ENCODE data around the gene CMYA5.

The CMYA5 gene

DNA sequence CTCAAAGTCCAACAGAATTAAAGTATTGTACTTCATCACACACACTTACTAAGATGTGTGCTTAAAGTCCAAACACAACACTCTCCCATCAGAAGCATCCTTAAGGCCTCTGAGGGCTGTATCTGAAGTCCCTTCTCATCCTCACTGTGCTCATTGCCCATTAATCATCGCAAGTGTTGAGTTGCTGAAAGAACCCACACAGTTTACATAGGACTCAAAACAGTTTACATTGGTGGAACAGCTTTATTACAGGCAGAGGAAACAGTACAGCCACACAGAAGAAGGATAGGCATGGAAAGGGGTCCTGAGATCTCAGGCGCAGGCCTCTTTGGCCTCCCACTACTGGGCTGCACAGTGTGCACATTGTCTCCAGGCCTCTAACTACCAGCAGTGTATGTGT is 113.4 kb downstream of the CMYA5 start:
- Histone ChIP-seq H3K36me3 (replicated peaks) (no peaks in the 10 kb centered on the region), H3K4me3 (no peak overlapping the region), H3K4me1 (no peaks in the 10 kb centered on the region), H3K9me3 (no peaks in the 10 kb centered on the region), H3K27me3 (ENCODE audit: low read depth) (no peaks in the 10 kb centered on the region)
- in situ Hi-C loops (cut with MboI; ENCODE audit: low sequenced_read_pairs): no loop called here
- DNase-seq (ENCODE audit: low spot score in 2 of 2): no peak

DNA sequence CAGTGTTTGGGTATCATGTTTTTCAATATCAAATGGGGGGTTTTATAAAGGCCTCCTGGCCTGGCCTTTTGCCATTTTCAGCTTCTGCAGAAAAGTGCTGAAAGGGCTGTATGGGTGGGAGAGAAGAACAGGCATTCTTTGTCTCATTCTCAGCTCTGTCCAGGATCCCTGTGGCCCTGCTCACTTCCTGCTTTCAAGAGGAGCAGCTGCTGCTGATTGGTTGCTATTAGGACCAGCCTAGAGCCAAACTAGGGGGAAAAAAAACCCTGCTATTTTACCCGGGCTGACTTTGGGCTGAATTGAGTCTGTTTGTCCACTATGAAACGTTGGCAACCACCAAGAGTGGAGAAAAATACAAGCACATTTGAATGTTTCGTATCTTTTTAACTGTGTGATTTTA is 117.1 kb downstream of the CMYA5 start:
- DNase-seq (ENCODE audit: low spot score in 2 of 2): no peak
- no peaks in the 10 kb centered on the region for H3K27me3 ChIP-seq (ENCODE audit: low read depth)
- no peaks in the 10 kb centered on the region for H3K4me1 ChIP-seq
- in situ Hi-C loops (cut with MboI; ENCODE audit: low sequenced_read_pairs): no loop called here
- H3K4me3 ChIP-seq: no peak overlapping the region
- H3K36me3 ChIP-seq (replicated peaks): no peaks in the 10 kb centered on the region
- no peaks in the 10 kb centered on the region for H3K9me3 ChIP-seq

GRCh38 chr5:79809743-79810142 is 120.1 kb downstream of the CMYA5 start:
- in situ Hi-C loops (cut with MboI; ENCODE audit: low sequenced_read_pairs): no loop called here
- Histone ChIP-seq H3K4me1 (no peaks in the 10 kb centered on the region), H3K4me3 (no peak overlapping the region), H3K9me3 (no peaks in the 10 kb centered on the region), H3K36me3 (replicated peaks) (no peaks in the 10 kb centered on the region), H3K27me3 (ENCODE audit: low read depth) (no peaks in the 10 kb centered on the region; the same call in 1 of the 2 replicates)
- no peak for DNase-seq (ENCODE audit: low spot score in 2 of 2)

DNA sequence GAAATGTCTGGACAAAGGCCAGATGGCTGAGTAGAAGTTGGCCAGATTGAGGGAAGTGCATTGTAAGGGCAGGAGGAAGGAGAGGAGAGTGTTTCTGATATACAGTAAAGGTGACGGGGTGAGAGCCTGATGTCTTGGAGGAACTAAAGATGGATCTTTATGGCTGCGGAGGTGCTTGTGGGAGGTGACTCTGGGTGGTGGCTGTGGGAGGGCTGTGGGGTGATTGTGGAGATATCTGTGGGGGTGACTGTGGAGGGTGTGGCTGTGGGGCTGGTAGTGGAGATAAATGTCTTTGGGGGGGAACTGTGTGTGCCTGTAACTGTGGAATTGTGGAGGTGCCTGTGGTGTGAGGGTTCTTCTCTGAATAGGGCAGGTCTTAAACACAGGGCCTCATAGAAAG is 121.4 kb downstream of the CMYA5 start:
- H3K27me3 ChIP-seq (ENCODE audit: low read depth): no peaks in the 10 kb centered on the region; the same call in 1 of the 2 replicates
- H3K36me3 ChIP-seq (replicated peaks): no peaks in the 10 kb centered on the region
- H3K4me3 ChIP-seq: no peak overlapping the region
- no peak for DNase-seq (ENCODE audit: low spot score in 2 of 2)
- peaks cover 4% of the 10 kb centered on the region; the same call in 1 of the 2 replicates for H3K4me1 ChIP-seq
- no peaks in the 10 kb centered on the region for H3K9me3 ChIP-seq
- in situ Hi-C loops (cut with MboI; ENCODE audit: low sequenced_read_pairs): no loop called here

DNA sequence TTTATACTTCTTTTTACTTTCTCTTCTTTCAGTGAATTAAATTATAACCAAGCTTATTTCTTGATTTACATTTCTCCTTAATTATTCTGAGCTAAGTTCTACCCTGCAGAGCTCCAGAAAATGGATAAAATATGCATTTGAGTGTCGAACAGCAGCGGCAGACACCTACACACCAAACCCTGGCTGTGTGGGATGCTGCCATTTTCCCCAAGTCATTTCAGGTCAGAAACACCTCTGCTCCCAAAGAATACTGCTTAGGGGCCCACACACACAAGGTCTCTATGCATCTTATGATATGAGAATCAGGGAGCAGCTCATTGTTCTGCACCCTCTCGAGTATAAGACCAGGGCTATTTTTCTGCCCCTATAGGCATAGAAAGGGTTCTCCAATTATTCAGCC is 122.3 kb downstream of the CMYA5 start:
- H3K4me1 ChIP-seq: peaks cover 4% of the 10 kb centered on the region; the same call in 1 of the 2 replicates
- H3K27me3 ChIP-seq (ENCODE audit: low read depth): no peaks in the 10 kb centered on the region; the same call in 1 of the 2 replicates
- H3K36me3 ChIP-seq (replicated peaks): no peaks in the 10 kb centered on the region
- no peaks in the 10 kb centered on the region for H3K9me3 ChIP-seq
- no peak overlapping the region for H3K4me3 ChIP-seq
- DNase-seq (ENCODE audit: low spot score in 2 of 2): no peak
- in situ Hi-C loops (cut with MboI; ENCODE audit: low sequenced_read_pairs): no loop called here

GRCh38 chr5:79814699-79815098 is 125.1 kb downstream of the CMYA5 start:
- peak in 1 of 2 experiments; percentile 50 for DNase-seq (ENCODE audit: low spot score in 2 of 2)
- H3K9me3 ChIP-seq: no peaks in the 10 kb centered on the region
- peaks cover 4% of the 10 kb centered on the region; the same call in 1 of the 2 replicates for H3K4me1 ChIP-seq
- H3K36me3 ChIP-seq (replicated peaks): no peaks in the 10 kb centered on the region
- in situ Hi-C loops (cut with MboI; ENCODE audit: low sequenced_read_pairs): no loop called here
- no peaks in the 10 kb centered on the region; the same call in 1 of the 2 replicates for H3K27me3 ChIP-seq (ENCODE audit: low read depth)
- no peak overlapping the region for H3K4me3 ChIP-seq

DNA sequence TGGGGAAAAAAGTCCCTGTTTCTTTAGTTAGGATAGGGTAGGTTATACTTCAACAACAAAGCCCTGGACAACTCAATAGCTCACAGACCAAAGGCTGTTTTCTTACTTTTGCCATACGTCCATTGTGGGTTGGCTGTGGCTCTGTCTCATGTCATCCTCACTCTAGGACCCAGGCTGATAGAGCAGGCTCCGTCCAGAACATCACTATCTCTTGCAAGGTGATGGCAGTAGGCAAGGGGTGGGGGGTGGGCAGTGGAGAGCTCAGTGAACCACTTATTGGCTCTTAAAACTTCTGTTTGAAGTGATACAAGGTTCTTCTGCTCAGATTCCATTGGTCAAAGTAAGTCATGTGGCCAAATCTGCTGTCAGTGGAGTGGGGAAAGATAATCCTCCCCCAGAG is 126.4 kb downstream of the CMYA5 start:
- peaks cover 4% of the 10 kb centered on the region; the same call in 1 of the 2 replicates for H3K4me1 ChIP-seq
- no peaks in the 10 kb centered on the region for H3K9me3 ChIP-seq
- no peaks in the 10 kb centered on the region for H3K36me3 ChIP-seq (replicated peaks)
- no peak overlapping the region for H3K4me3 ChIP-seq
- in situ Hi-C loops (cut with MboI; ENCODE audit: low sequenced_read_pairs): no loop called here
- H3K27me3 ChIP-seq (ENCODE audit: low read depth): no peaks in the 10 kb centered on the region; the same call in 1 of the 2 replicates
- DNase-seq (ENCODE audit: low spot score in 2 of 2): no peak

DNA sequence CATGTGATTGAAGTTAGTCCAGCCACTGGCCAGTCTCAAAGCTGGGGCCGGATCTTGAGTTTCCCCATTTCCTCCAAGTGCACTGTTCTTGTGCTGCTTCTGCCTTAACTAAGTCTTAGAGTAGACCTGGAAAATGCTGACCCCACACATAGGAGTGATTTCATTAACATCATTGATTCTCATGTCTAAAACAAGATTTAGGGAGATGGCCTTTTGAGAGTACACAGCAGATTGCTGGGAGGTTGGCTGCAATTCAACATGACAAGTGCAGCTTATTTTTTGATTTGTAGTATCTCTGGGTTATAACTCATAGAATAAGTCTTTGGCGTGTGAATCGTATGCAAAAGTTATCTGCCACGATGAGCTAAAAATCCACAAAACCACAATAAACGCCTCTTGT is 131.0 kb downstream of the CMYA5 start:
- in situ Hi-C loops (cut with MboI; ENCODE audit: low sequenced_read_pairs): no loop called here
- no peaks in the 10 kb centered on the region for H3K4me1 ChIP-seq

DNA sequence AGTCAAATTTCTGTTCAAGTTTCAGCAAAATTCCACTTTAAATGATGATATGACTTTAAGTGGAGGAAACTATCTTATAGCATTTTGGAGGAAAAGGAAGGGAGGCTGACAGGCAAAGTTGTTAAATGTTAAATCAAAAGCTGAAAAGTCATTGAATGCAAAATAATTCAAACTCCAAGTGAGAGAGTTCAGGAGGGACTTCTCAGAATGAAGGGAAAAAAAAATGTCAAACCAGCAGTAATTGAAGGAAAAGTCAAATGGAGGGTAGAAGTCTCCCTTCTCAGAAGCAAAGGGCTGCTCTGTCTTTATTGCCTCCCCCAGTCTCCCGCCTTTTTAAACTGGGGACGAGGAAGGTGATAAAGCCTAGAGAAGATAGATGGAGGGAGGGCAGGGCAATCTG is 134.8 kb downstream of the CMYA5 start:
- in situ Hi-C loops (cut with MboI; ENCODE audit: low sequenced_read_pairs): no loop called here
- DNase-seq (ENCODE audit: low spot score in 2 of 2): no peak

More for the DNA sequence above, 131.0 kb downstream of the CMYA5 start:
- H3K9me3 ChIP-seq: no peaks in the 10 kb centered on the region
- H3K27me3 ChIP-seq (ENCODE audit: low read depth): no peaks in the 10 kb centered on the region
- no peak overlapping the region for H3K4me3 ChIP-seq
- DNase-seq (ENCODE audit: low spot score in 2 of 2): no peak
- H3K36me3 ChIP-seq (replicated peaks): no peaks in the 10 kb centered on the region

GRCh38 chr5:79825802-79826201 is 136.2 kb downstream of the CMYA5 start:
- no peaks in the 10 kb centered on the region for H3K27me3 ChIP-seq (ENCODE audit: low read depth)
- no peak for DNase-seq (ENCODE audit: low spot score in 2 of 2)
- H3K4me1 ChIP-seq: no peaks in the 10 kb centered on the region
- no peaks in the 10 kb centered on the region for H3K9me3 ChIP-seq
- in situ Hi-C loops (cut with MboI; ENCODE audit: low sequenced_read_pairs): no loop called here
- no peak overlapping the region for H3K4me3 ChIP-seq
- H3K36me3 ChIP-seq (replicated peaks): no peaks in the 10 kb centered on the region

More for the DNA sequence above, 134.8 kb downstream of the CMYA5 start:
- Histone ChIP-seq H3K4me3 (no peak overlapping the region), H3K36me3 (replicated peaks) (no peaks in the 10 kb centered on the region), H3K9me3 (no peaks in the 10 kb centered on the region), H3K27me3 (ENCODE audit: low read depth) (no peaks in the 10 kb centered on the region), H3K4me1 (no peaks in the 10 kb centered on the region)

DNA sequence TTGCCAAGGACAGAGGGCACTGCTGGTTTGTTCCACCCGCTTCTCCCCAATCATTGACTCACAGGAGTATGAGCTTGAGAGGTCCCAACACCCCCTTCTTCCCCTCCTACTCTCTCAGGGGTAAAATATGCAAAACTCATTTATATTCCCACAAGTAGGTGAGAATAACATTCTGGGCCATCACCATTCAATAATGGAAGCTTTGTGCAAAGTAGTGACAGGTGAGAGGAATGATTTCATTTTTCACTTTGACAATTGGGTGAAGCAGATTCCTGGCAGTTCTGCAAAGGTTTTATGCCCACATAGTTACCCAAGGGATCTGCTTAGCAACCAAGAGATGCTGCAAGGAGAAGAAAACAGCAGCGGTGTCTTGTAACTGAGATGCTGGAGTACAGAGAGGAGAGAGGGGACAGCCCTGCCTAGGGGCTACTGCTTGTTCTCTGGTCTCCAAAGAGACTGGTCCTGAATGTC is 137.6 kb downstream of the CMYA5 start:
- no peak overlapping the region for H3K4me3 ChIP-seq
- H3K27me3 ChIP-seq (ENCODE audit: low read depth): no peaks in the 10 kb centered on the region
- DNase-seq (ENCODE audit: low spot score in 2 of 2): no peak
- in situ Hi-C loops (cut with MboI; ENCODE audit: low sequenced_read_pairs): no loop called here
- no peaks in the 10 kb centered on the region for H3K4me1 ChIP-seq
- no peaks in the 10 kb centered on the region for H3K36me3 ChIP-seq (replicated peaks)
- no peaks in the 10 kb centered on the region for H3K9me3 ChIP-seq

- H3K4me3 ChIP-seq: no peak overlapping the region
- H3K27me3 ChIP-seq (ENCODE audit: low read depth): no peaks in the 10 kb centered on the region
- in situ Hi-C loops (cut with MboI; ENCODE audit: low sequenced_read_pairs): no loop called here
- H3K4me1 ChIP-seq: no peaks in the 10 kb centered on the region
- H3K36me3 ChIP-seq (replicated peaks): no peaks in the 10 kb centered on the region
- H3K9me3 ChIP-seq: no peaks in the 10 kb centered on the region
- peak in 1 of 2 experiments; percentile 41 for DNase-seq (ENCODE audit: low spot score in 2 of 2)
Measured at GRCh38 chr5:79829260-79829659, 139.6 kb downstream of the CMYA5 start.

GRCh38 chr5:79831381-79832309 is 142.0 kb downstream of the CMYA5 start:
- Histone ChIP-seq H3K27me3 (ENCODE audit: low read depth) (no peaks in the 10 kb centered on the region), H3K36me3 (replicated peaks) (no peaks in the 10 kb centered on the region), H3K4me3 (no peak overlapping the region), H3K9me3 (no peaks in the 10 kb centered on the region), H3K4me1 (no peaks in the 10 kb centered on the region)
- in situ Hi-C loops (cut with MboI; ENCODE audit: low sequenced_read_pairs): loop anchor here (10.0 kb wide), 1 partner anchor 267 kb away; no protein-coding TSS in a partner anchor
- DNase-seq (ENCODE audit: low spot score in 2 of 2): no peak

DNA sequence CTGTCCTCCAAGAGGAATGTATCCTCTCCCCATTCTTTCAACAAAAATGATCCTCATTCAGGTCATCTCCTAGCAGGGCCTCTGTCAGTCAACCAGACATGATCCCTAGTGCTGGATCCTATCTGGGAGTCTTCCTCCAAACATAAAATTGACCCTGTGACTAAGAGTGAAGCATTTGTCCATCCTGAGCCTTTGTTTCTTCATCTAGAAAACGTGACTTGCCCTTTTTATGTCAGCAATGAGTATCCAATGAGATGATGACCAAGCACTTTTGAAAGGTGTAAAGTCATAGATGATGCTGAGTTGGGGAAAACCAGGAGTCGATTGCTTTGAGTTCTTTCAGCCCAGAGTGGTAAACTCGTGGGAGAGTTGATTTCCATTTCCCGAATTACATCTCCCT is 143.3 kb downstream of the CMYA5 start:
- Histone ChIP-seq H3K27me3 (ENCODE audit: low read depth) (no peaks in the 10 kb centered on the region), H3K36me3 (replicated peaks) (no peaks in the 10 kb centered on the region), H3K4me3 (no peak overlapping the region), H3K4me1 (no peaks in the 10 kb centered on the region), H3K9me3 (no peaks in the 10 kb centered on the region)
- in situ Hi-C loops (cut with MboI; ENCODE audit: low sequenced_read_pairs): loop anchor here (10.0 kb wide), 1 partner anchor 268 kb away; no protein-coding TSS in a partner anchor
- DNase-seq (ENCODE audit: low spot score in 2 of 2): no peak
